ENCODE results near the gene LRRC59. TPM values are rescaled to one million over a fixed set of nuclear protein-coding genes. Genes with fewer than 3 reads are reported as not detected.

The LRRC59 gene
- total RNA-seq, 3 donors from 2014 or later: 76.8 to 143 (median 109) TPM

- TF ChIP-seq CTCF (IDR thresholded peaks at IDR 0.05): no peak
- ATAC-seq (peak; percentile 0), DNase-seq (peak in 1 of 3 donors; percentile 48)
- H3K4me3 ChIP-seq: peak overlapping the region; percentile 74
- peaks cover 34% of the 10 kb centered on the region for H3K4me1 ChIP-seq (ENCODE audit: low read depth)
- intact Hi-C loops (cut with DNase I, micrococcal nuclease): no loop called here
- no peaks in the 10 kb centered on the region for H3K36me3 ChIP-seq (ENCODE audit: low read depth)
- H3K9me3 ChIP-seq: no peaks in the 10 kb centered on the region
These were observed 29.1 kb upstream of the LRRC59 start for GRCh38 chr17:50426472-50426782.

DNA sequence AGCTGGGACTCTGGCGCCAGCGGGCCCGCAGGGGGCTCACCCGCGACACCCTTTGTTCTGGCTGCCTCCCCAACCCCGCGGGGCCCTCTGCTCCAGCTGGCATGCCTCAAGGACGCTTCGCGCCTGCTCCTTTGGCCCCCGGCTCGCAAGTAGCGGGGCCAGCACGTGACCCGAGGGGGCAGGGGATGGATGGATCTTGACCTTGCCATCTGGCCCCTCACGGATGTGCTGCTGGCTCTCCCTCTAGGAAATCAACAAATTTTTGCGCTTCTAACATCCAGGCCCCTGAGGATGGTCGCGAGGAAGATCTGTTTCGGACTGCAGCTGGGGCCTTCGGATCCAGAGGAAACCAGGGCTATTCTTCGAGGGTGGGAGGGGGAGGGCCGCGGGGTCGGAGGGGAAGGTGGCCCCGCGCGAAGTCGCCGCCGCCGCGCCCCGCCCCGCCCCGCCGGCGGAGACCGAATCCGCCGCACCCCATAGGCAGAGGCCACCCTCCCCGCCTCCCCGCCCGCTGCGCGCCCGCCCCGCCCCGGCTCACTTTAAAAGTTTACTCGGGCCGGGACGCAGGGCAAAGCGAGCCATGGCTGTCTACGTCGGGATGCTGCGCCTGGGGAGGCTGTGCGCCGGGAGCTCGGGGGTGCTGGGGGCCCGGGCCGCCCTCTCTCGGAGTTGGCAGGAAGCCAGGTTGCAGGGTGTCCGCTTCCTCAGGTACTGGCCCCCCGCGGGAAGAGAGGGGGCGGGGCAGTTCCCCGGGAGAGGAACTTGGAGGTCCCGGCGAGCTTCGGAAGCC lies 28.6 kb upstream of the LRRC59 start, which contains the start of gene ACSF2:
Gene ACSF2 (plus strand): TSS at position 537 of the 790 bp plus-strand sequence. CDS start 44 bp downstream, at position 581.
- H3K4me1 ChIP-seq (ENCODE audit: low read depth): peaks cover 40% of the 10 kb centered on the region
- peak; percentile 91 for ATAC-seq
- intact Hi-C loops (cut with DNase I, micrococcal nuclease): no loop called here

DNA sequence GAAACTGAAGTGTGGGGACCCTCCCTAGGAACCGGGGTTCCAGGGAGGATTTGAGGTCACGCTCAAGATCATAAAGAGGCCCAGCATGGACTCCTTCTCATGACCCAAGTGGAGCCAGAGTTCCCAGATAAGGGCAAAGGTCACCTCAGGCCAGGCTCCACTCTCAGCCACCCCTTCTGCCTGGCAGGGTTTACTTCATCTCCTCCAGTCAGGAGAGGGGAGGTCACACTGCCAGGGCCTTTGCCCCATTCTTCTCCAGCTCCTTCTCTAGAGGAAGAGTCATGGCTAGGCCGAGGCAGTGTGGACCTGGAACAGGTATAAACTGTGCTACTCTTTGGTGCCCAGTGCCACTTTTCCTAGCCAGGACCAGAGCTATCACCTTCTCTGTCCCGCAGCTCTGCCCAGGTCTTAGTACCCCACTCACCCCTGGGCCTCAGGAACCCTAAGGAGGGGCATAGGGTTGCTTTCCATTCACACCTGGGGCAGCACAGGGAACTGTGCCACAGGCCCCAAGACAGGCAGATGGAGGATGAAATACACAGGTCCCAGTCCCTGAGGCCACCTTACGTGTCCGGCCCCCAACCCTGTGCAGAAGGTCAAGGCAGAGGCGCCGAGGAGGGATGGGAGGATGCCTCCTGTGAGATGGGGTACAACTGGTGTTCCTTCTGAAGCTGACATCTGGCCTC lies 27.8 kb upstream of the LRRC59 start:
- Histone ChIP-seq H3K36me3 (ENCODE audit: low read depth) (no peaks in the 10 kb centered on the region), H3K9me3 (no peaks in the 10 kb centered on the region), H3K4me3 (no peak overlapping the region), H3K4me1 (ENCODE audit: low read depth) (peaks cover 47% of the 10 kb centered on the region)
- TF ChIP-seq CTCF (IDR thresholded peaks at IDR 0.05): no peak
- intact Hi-C loops (cut with DNase I, micrococcal nuclease): no loop called here
- no peak for DNase-seq
- no peak for ATAC-seq

More for the DNA sequence above, 28.6 kb upstream of the LRRC59 start, which contains the start of gene ACSF2:
- no peak for TF ChIP-seq CTCF (IDR thresholded peaks at IDR 0.05)
- Histone ChIP-seq H3K9me3 (no peaks in the 10 kb centered on the region), H3K36me3 (ENCODE audit: low read depth) (no peaks in the 10 kb centered on the region), H3K4me3 (peak within 1 kb of the TSS; percentile 74)
- DNase-seq: peak; percentile 90 to 92 (median 90)

- Histone ChIP-seq H3K9me3 (no peaks in the 10 kb centered on the region), H3K4me1 (ENCODE audit: low read depth) (peaks cover 47% of the 10 kb centered on the region), H3K4me3 (no peak overlapping the region), H3K36me3 (ENCODE audit: low read depth) (no peaks in the 10 kb centered on the region)
- no peak for TF ChIP-seq CTCF (IDR thresholded peaks at IDR 0.05)
- intact Hi-C loops (cut with DNase I, micrococcal nuclease): no loop called here
- no peak for ATAC-seq
- DNase-seq: no peak
These were observed 27.1 kb upstream of the LRRC59 start for GRCh38 chr17:50424246-50424995.

DNA sequence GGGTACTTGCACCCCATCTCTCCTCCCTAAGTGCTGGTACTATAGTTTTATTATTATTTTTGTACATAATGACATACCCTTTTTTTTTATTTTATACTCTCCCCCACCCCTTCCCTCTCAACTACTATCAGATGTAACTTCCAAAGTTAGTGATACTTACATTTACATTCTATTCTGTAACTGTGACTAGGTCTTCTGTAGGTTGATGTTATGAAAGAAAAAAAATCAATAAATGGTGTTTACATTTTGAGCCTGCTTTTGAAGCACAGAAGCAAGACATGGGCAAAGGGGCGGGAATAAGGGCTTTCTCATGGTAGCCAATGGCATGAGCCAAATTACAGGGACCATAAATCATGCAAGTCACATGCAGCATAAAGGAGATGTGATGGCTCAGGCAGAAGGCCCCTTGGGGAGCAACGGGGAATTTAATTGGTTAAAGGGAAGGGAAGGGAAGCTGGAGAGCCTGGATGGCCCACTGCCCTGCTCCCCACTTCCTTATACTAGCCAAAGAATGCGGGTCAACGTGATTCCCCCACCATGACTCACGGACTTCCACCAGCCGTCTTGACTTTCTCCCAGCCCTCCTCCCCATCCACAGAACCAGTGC lies 26.3 kb upstream of the LRRC59 start:
- H3K9me3 ChIP-seq: no peaks in the 10 kb centered on the region
- no peak for TF ChIP-seq CTCF (IDR thresholded peaks at IDR 0.05)
- H3K4me1 ChIP-seq (ENCODE audit: low read depth): peaks cover 45% of the 10 kb centered on the region
- DNase-seq (peak in 1 of 3 donors; percentile 27), ATAC-seq (no peak)
- H3K36me3 ChIP-seq (ENCODE audit: low read depth): no peaks in the 10 kb centered on the region
- intact Hi-C loops (cut with DNase I, micrococcal nuclease): no loop called here
- no peak overlapping the region for H3K4me3 ChIP-seq
